Measurements from ENCODE around the gene COPS4. TPM values are rescaled to one million over a fixed set of nuclear protein-coding genes. Genes with fewer than 3 reads are reported as not detected.

COPS4 gene
- total RNA-seq, 2 experiments from 2014 or later, result 35.7 to 35.9 TPM

DNA sequence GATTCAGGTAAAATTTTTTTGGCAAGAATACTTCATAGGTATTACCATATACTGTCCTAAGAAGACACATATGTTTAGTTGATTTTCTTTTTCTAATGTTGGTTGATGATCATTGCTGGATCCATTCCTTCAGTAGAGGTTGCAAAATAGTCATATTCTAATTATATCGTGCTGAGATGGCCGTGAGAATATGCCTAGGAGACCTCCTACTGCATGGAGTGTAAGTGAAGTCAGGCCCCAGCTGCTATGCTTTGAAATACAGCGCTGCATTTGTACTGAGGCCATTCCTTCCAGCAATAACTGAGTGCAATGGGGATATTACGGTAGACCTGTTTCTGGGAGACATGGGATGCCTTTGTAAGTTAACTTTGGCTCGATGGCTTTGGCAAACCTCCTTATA, 86.3 kb downstream of the COPS4 start:
- CTCF ChIA-PET, result interaction anchor here (0.6 to 1.6 kb wide), 3 partner anchors 8 to 132 kb away, joined by 3 to 7 read pairs (median 3); no protein-coding TSS in a partner anchor
- no peak overlapping the region for H3K4me3 Mint-ChIP-seq
- H3K9me3 Mint-ChIP-seq (ENCODE audit: low read depth), result peaks cover 2% of the 10 kb centered on the region
- no peaks in the 10 kb centered on the region for H3K27me3 Mint-ChIP-seq
- peaks cover 12% of the 10 kb centered on the region for H3K4me1 Mint-ChIP-seq
- POLR2A ChIA-PET, result no interaction called here
- H3K27ac Mint-ChIP-seq, result no peak overlapping the region
- no peaks in the 10 kb centered on the region for H3K36me3 Mint-ChIP-seq (ENCODE audit: low read depth)
- no peak for DNase-seq
- no peak for ATAC-seq
- intact Hi-C loops (cut with DNase I, micrococcal nuclease), result no loop called here

DNA sequence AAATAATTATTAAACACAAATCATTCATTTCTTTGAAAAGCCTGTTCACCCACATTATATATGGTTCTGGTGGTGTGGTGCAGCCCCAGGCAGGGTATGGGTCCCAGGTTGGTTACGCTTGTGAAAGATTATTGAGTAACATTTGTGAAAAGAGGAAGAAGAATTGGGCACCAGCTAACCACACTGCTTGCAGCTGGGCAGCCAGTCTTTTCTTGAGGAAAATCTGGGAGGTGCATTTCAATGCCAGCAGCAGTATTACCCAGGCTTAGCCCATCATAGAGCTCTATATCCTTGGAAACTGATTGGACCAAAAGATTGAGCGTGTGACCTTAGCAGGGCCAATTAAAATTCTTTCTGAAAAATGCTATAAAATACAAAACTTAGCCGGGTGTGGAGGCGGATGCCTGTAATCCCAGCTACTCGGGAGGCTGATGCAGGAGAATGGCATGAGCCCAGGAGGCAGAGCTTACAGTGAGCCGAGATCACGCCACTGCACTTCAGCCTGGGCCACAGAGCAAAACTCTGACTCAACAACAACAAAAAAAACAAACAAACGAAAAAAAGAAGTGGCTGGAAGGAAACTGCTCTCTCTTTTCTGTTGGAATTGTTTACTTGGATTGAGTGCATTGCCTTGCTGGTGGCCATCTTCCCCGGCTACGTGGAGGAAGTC, 89.3 kb downstream of the COPS4 start:
- no peak for DNase-seq
- Mint-ChIP-seq H3K9me3 (ENCODE audit: low read depth) (peaks cover 2% of the 10 kb centered on the region), H3K27me3 (no peaks in the 10 kb centered on the region), H3K4me3 (no peak overlapping the region), H3K36me3 (ENCODE audit: low read depth) (no peaks in the 10 kb centered on the region), H3K27ac (no peak overlapping the region), H3K4me1 (peaks cover 11% of the 10 kb centered on the region)
- intact Hi-C loops (cut with DNase I, micrococcal nuclease), result no loop called here
- POLR2A ChIA-PET, result interaction anchor here (0.6 kb wide), 1 partner anchor 1576 kb away, joined by 4 read pairs; no protein-coding TSS in a partner anchor
- CTCF ChIA-PET, result interaction anchor here (1.4 to 2.0 kb wide), 2 partner anchors 9 to 11 kb away, joined by 4 to 5 read pairs; partner anchors contain the start of gene PLAC8
- ATAC-seq, result no peak

Other genes with a start within 250 kb of the COPS4 start
- gene SCD5, start 236.4 kb upstream of the COPS4 start, total RNA-seq, result 1 to 10 TPM; 1.3 to 1.7 TPM
- gene SEC31A, start 144.0 kb upstream of the COPS4 start, total RNA-seq, result 100 to 1,000 TPM in 1 of 2 experiments, 10 to 100 TPM in 1; 80.3 to 124 TPM
- gene THAP9, start 134.4 kb upstream of the COPS4 start, total RNA-seq, result 1 to 10 TPM; 1.7 to 2.6 TPM
- 10 to 100 TPM; 23.5 to 31.7 TPM for gene LIN54, start 24.4 kb upstream of the COPS4 start, total RNA-seq
- gene PLAC8, start 79.5 kb downstream of the COPS4 start, total RNA-seq, result 10 to 100 TPM; 54.4 to 72.3 TPM
- 10 to 100 TPM; 18.2 to 20.1 TPM for gene COQ2, start 249.6 kb downstream of the COPS4 start, total RNA-seq